Measurements from ENCODE around the gene MSN.

The MSN gene

GRCh38 chrX:65707151-65707550 lies 39.7 kb downstream of the MSN start:
- no peak for DNase-seq
- H2AFZ ChIP-seq (ENCODE audit: low read depth, low read length) = no peak overlapping the region
- peak overlapping the region; percentile 62; the same call in 1 of the 2 replicates for H3K27ac ChIP-seq (ENCODE audit: low read length)
- H3K79me2 ChIP-seq (ENCODE audit: insufficient read depth, low read length) = peaks cover 95% of the 10 kb centered on the region
- no peaks in the 10 kb centered on the region for H3K9me3 ChIP-seq (ENCODE audit: insufficient read depth, low read length, severe bottlenecking)
- H3K4me3 ChIP-seq (ENCODE audit: low read depth in 1 of 2, low read length in 2 of 2) = no peak overlapping the region
- TF ChIP-seq CTCF (IDR thresholded peaks at IDR 0.05; ENCODE audit: borderline replicate concordance, extremely low read depth, low read length, poor library complexity, severe bottlenecking) (no peak), EZH2 (IDR thresholded peaks at IDR 0.05; ENCODE audit: borderline replicate concordance, low read depth, low read length, severe bottlenecking) (no peak)
- H3K9ac ChIP-seq (ENCODE audit: low read depth, low read length) = no peak overlapping the region
- no peak overlapping the region for H3K4me2 ChIP-seq (ENCODE audit: insufficient read depth, low read length)
- H3K27me3 ChIP-seq (ENCODE audit: insufficient read depth, low read length, poor library complexity) = no peaks in the 10 kb centered on the region
- no peak for ATAC-seq (ENCODE audit: insufficient read depth, low read depth)
- H4K20me1 ChIP-seq (ENCODE audit: insufficient read depth, low read length) = peaks cover 63% of the 10 kb centered on the region
- H3K4me1 ChIP-seq (ENCODE audit: insufficient read depth, low read length) = peaks cover 3% of the 10 kb centered on the region; the same call in 1 of the 2 replicates
- peaks cover 52% of the 10 kb centered on the region for H3K36me3 ChIP-seq (ENCODE audit: insufficient read depth, low read length)

- Histone ChIP-seq H3K9me3 (ENCODE audit: insufficient read depth, low read length, severe bottlenecking) (no peaks in the 10 kb centered on the region), H3K4me1 (ENCODE audit: insufficient read depth, low read length) (0 out of 2 replicates have a peak, but pooled peaks cover 2% of the 10 kb centered on the region), H3K36me3 (ENCODE audit: insufficient read depth, low read length) (peaks cover 33% of the 10 kb centered on the region), H2AFZ (ENCODE audit: low read depth, low read length) (no peak overlapping the region), H3K79me2 (ENCODE audit: insufficient read depth, low read length) (peaks cover 95% of the 10 kb centered on the region), H3K9ac (ENCODE audit: low read depth, low read length) (no peak overlapping the region), H4K20me1 (ENCODE audit: insufficient read depth, low read length) (peaks cover 58% of the 10 kb centered on the region), H3K4me2 (ENCODE audit: insufficient read depth, low read length) (no peak overlapping the region), H3K4me3 (ENCODE audit: low read depth in 1 of 2, low read length in 2 of 2) (no peak overlapping the region), H3K27ac (ENCODE audit: low read length) (no peak overlapping the region), H3K27me3 (ENCODE audit: insufficient read depth, low read length, poor library complexity) (no peaks in the 10 kb centered on the region)
- TF ChIP-seq CTCF (IDR thresholded peaks at IDR 0.05; ENCODE audit: borderline replicate concordance, extremely low read depth, low read length, poor library complexity, severe bottlenecking) (no peak), EZH2 (IDR thresholded peaks at IDR 0.05; ENCODE audit: borderline replicate concordance, low read depth, low read length, severe bottlenecking) (no peak)
- ATAC-seq (ENCODE audit: insufficient read depth, low read depth) (no peak), DNase-seq (no peak)
These were observed 44.8 kb downstream of the MSN start for GRCh38 chrX:65712005-65712806.

- Histone ChIP-seq H3K79me2 (ENCODE audit: insufficient read depth, low read length) (peaks cover 100% of the 10 kb centered on the region), H3K27ac (ENCODE audit: low read length) (no peak overlapping the region), H3K9me3 (ENCODE audit: insufficient read depth, low read length, severe bottlenecking) (no peaks in the 10 kb centered on the region), H4K20me1 (ENCODE audit: insufficient read depth, low read length) (peaks cover 70% of the 10 kb centered on the region), H2AFZ (ENCODE audit: low read depth, low read length) (no peak overlapping the region), H3K9ac (ENCODE audit: low read depth, low read length) (no peak overlapping the region), H3K4me2 (ENCODE audit: insufficient read depth, low read length) (no peak overlapping the region), H3K27me3 (ENCODE audit: insufficient read depth, low read length, poor library complexity) (no peaks in the 10 kb centered on the region), H3K36me3 (ENCODE audit: insufficient read depth, low read length) (peaks cover 70% of the 10 kb centered on the region), H3K4me1 (ENCODE audit: insufficient read depth, low read length) (peaks cover 7% of the 10 kb centered on the region; the same call in 1 of the 2 replicates), H3K4me3 (ENCODE audit: low read depth in 1 of 2, low read length in 2 of 2) (no peak overlapping the region)
- no peak for ATAC-seq (ENCODE audit: insufficient read depth, low read depth)
- DNase-seq = no peak
- no peak for TF ChIP-seq CTCF (IDR thresholded peaks at IDR 0.05; ENCODE audit: borderline replicate concordance, extremely low read depth, low read length, poor library complexity, severe bottlenecking)
These were observed 51.1 kb downstream of the MSN start for GRCh38 chrX:65718538-65718937.

Measured in DND-41 (cell line).